Keratinocyte (primary cell): Measurements from ENCODE around the gene CDS1. TPM values are rescaled to one million over a fixed set of nuclear protein-coding genes. Genes with fewer than 3 reads are reported as not detected.

Experiments used
- DNase-seq: peaks from one replicate; pipeline ENCODE4 v3.0.0-alpha.2; 2011; ENCODE audit warnings: low read depth, missing footprints, low spot score
- FAIRE-seq: peaks from 2 replicates; lab custom pipeline; 2011; peaks lifted over from hg19 to GRCh38; lab: Jason Lieb, UNC
- H2AFZ ChIP-seq: 2 replicates; pipeline ENCODE4 v1.6.0; 2012; ENCODE audit warnings: low read length, control low read depth, inconsistent platforms; ENCODE audit not compliant: control insufficient read depth
- H3K27ac ChIP-seq: 2 replicates; pipeline ENCODE4 v1.5.1; 2011; ENCODE audit warnings: low read length; ENCODE audit not compliant: control insufficient read depth, insufficient read depth
- H3K27me3 ChIP-seq: 3 replicates; pipeline ENCODE4 v1.6.0; 2011; ENCODE audit warnings: low read length; ENCODE audit not compliant: control insufficient read depth, insufficient read depth; ENCODE audit errors: extremely low read depth
- H3K36me3 ChIP-seq, 2 experiments: 2 replicates in 1 of 2; 3 replicates in 1 of 2; pipeline ENCODE4 v1.5.1; 2011; ENCODE audit warnings: low read length in 2 of 2, mild to moderate bottlenecking in 1 of 2; ENCODE audit not compliant: control insufficient read depth in 2 of 2, insufficient read depth in 2 of 2; ENCODE audit errors: extremely low read depth in 1 of 2
- H3K4me1 ChIP-seq: 3 replicates; pipeline ENCODE4 v1.5.1; 2011; ENCODE audit warnings: low read length; ENCODE audit not compliant: control insufficient read depth, insufficient read depth; ENCODE audit errors: extremely low read depth
- H3K4me2 ChIP-seq: 3 replicates; pipeline ENCODE4 v1.6.0; 2011; ENCODE audit warnings: low read depth, low read length; ENCODE audit not compliant: control insufficient read depth, insufficient read depth; ENCODE audit errors: extremely low read depth
- H3K4me3 ChIP-seq, 3 experiments: fragments of 200-600 bp in 1 of 3; sonication (generic) in 1 of 3; 2 replicates in 2 of 3; 3 replicates in 1 of 3; pipeline ENCODE4 v1.5.1; 2011 to 2016; ENCODE audit warnings: low read length in 3 of 3, mild to moderate bottlenecking in 3 of 3, control low read depth in 2 of 3, inconsistent platforms in 1 of 3, low read depth in 1 of 3, mixed read lengths in 1 of 3, mixed run types in 1 of 3, moderate library complexity in 1 of 3; ENCODE audit not compliant: control insufficient read depth in 2 of 3, insufficient read depth in 2 of 3; ENCODE audit errors: extremely low read depth in 1 of 3
- H3K79me2 ChIP-seq: 2 replicates; pipeline ENCODE4 v1.6.0; 2012; ENCODE audit warnings: low read length; ENCODE audit not compliant: control insufficient read depth, insufficient read depth
- H3K9ac ChIP-seq: 3 replicates; pipeline ENCODE4 v1.6.0; 2011; ENCODE audit warnings: low read length; ENCODE audit not compliant: control insufficient read depth, insufficient read depth; ENCODE audit errors: extremely low read depth
- H3K9me1 ChIP-seq: 3 replicates; pipeline ENCODE4 v1.6.0; 2011; ENCODE audit warnings: low read length; ENCODE audit not compliant: control insufficient read depth, insufficient read depth; ENCODE audit errors: extremely low read depth
- H3K9me3 ChIP-seq: 2 replicates; pipeline ENCODE4 v1.5.1; 2012; ENCODE audit warnings: low read depth, low read length; ENCODE audit not compliant: control insufficient read depth
- H4K20me1 ChIP-seq: 3 replicates; pipeline ENCODE4 v1.6.0; 2011; ENCODE audit warnings: low read length; ENCODE audit not compliant: control insufficient read depth, insufficient read depth; ENCODE audit errors: extremely low read depth
- CTCF ChIP-seq, 3 experiments: IDR thresholded peaks in 1 of 3; conservative IDR thresholded peaks in 1 of 3; optimal IDR thresholded peaks in 1 of 3; 2 replicates in 2 of 3; 3 replicates in 1 of 3; pipeline versions ENCODE3 to v1.5.1; 2011; ENCODE audit warnings: low read length in 3 of 3, mild to moderate bottlenecking in 3 of 3, moderate library complexity in 2 of 3, control low read depth in 1 of 3, inconsistent platforms in 1 of 3; ENCODE audit not compliant: insufficient read depth in 2 of 3; ENCODE audit errors: extremely low read depth in 1 of 3
- EZH2 ChIP-seq: IDR thresholded peaks from one replicate; pipeline ENCODE4 v1.6.1; 2012; ENCODE audit warnings: inconsistent platforms, mild to moderate bottlenecking, low read length, moderate library complexity
- dilution Hi-C: fragments of 300-500 bp; cut with MboI; formaldehyde crosslinking; loops from one replicate; pipeline ENCODE4 v1.7.0; 2020; ENCODE audit warnings: low sequenced_read_pairs; ENCODE audit not compliant: extremely low pct_ligation_motif_present
- polyA plus RNA-seq, 5 experiments: library from polyadenylated mRNA; depleted of rRNA in 3 of 5; stranded (reverse) in 3 of 5; stranded (forward) in 1 of 5; unstranded in 1 of 5; fragments of >200 nt; gene quantifications; 1 replicate in 1 of 5; 2 replicates in 3 of 5; 3 replicates in 1 of 5; pipeline versions ENCODE4 v1.2.1 to v1.2.3, GENCODE V29; 2011 to 2012; ENCODE audit warnings: missing spikeins in 2 of 5, low read depth in 1 of 5, low replicate concordance in 1 of 5

The CDS1 gene
- polyA plus RNA-seq, 1 donor (not counting 4 experiments of a cell fraction or from before 2014, with no cell fraction given) = 21.7 TPM

GRCh38 chr4:84579403-84579776, 3.5 kb upstream of the CDS1 start:
- dilution Hi-C loops = no loop called here
- H3K9me1 ChIP-seq = no peaks in the 10 kb centered on the region
- peak overlapping the region; percentile 25 for H3K27ac ChIP-seq
- no peak overlapping the region for H3K4me3 ChIP-seq
- TF ChIP-seq CTCF (optimal IDR thresholded peaks at IDR 0.05 in 1 of 3, IDR thresholded peaks at IDR 0.05 in 1 of 3, conservative IDR thresholded peaks at IDR 0.05 in 1 of 3; ENCODE audit: extremely low read depth in 1 of 3, insufficient read depth in 2 of 3, low read length in 3 of 3) (no peak), EZH2 (no peak)
- H3K36me3 ChIP-seq = no peaks in the 10 kb centered on the region
- peak overlapping the region; percentile 46 for H2AFZ ChIP-seq
- peaks cover 13% of the 10 kb centered on the region for H3K4me1 ChIP-seq
- H3K9me3 ChIP-seq = no peaks in the 10 kb centered on the region
- H3K4me2 ChIP-seq = no peak overlapping the region
- no peak for DNase-seq
- H3K27me3 ChIP-seq = no peaks in the 10 kb centered on the region
- H4K20me1 ChIP-seq = no peaks in the 10 kb centered on the region
- no peak for FAIRE-seq
- H3K79me2 ChIP-seq = peaks cover 8% of the 10 kb centered on the region
- no peak overlapping the region for H3K9ac ChIP-seq

- peak; percentile 68 for FAIRE-seq
- Histone ChIP-seq H3K9ac (peak overlapping the region; percentile 81), H3K27me3 (no peaks in the 10 kb centered on the region), H3K79me2 (peaks cover 37% of the 10 kb centered on the region), H3K4me2 (peak overlapping the region; percentile 78), H3K4me3 (peak overlapping the region; percentile 83 to 91 (median 84)), H3K27ac (peak overlapping the region; percentile 51), H2AFZ (peak overlapping the region; percentile 86), H3K36me3 (peaks cover 0 to 1% of the 10 kb centered on the region in 2 experiments), H3K4me1 (peaks cover 27% of the 10 kb centered on the region), H3K9me1 (no peaks in the 10 kb centered on the region), H4K20me1 (no peaks in the 10 kb centered on the region), H3K9me3 (no peaks in the 10 kb centered on the region)
- dilution Hi-C loops = no loop called here
- DNase-seq = peak; percentile 76
- TF ChIP-seq CTCF (optimal IDR thresholded peaks at IDR 0.05 in 1 of 3, IDR thresholded peaks at IDR 0.05 in 1 of 3, conservative IDR thresholded peaks at IDR 0.05 in 1 of 3; ENCODE audit: extremely low read depth in 1 of 3, insufficient read depth in 2 of 3, low read length in 3 of 3) (no peak), EZH2 (no peak)
Observed at GRCh38 chr4:84582302-84582987, 482 bp upstream of the CDS1 start.
